OCI-LY7 (cell line): ENCODE measurements around the gene FAM174C.

Experiments used
- CTCF ChIP-seq: fragments of 200-600 bp; sonication (generic); conservative IDR thresholded peaks from 2 replicates; pipeline ENCODE4 v1.5.1; 2014; ENCODE audit warnings: mild to moderate bottlenecking, antibody characterized with exemption, low read length, moderate library complexity, mixed read lengths
- EZH2phosphoT487 ChIP-seq: fragments of 200-600 bp; sonication (generic); IDR thresholded peaks from 2 replicates; pipeline ENCODE4 v1.6.1; 2018; ENCODE audit warnings: low read depth, borderline replicate concordance, mild to moderate bottlenecking, mixed run types, antibody characterized with exemption, low read length, moderate library complexity, mixed read lengths

DNA sequence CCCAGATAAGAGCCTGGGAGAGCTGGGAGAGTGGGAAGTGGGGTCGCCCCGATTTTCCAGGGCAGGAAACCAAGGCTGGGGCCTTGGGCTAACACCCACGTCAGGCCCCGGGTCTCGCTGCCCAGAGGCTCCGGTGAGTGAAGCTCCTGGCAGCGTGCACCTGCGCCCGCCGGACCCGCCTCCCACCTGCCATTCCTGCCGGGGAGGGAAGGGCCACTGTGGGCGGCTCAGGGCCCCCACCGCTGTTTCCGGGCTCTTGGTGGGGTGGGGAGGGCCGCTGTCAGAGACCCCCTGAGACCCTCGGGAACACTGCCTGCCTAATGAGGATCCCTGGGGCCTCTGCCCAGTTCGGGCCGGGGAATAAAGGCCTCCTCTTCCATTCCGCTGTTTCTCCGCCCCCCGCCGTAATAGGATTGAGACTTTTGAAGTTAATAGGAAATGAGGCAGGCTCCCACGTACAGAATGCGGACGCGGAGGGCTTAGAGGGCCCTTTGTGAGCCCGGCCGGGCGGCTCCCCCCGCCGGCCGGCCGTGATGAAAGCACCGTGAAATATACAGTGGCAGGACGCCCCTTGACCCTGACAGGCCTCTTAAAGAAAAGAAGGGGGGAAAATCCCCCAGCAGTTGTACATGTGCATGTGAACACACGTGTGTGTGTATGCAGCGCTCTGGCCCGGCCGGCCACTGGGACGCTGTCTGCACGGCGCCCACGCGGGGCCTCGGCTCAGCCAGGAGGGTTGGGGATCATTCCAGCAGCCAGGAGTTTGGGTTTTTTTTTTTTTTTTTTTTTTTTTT, 43.5 kb downstream of the FAM174C start:
- TF ChIP-seq CTCF, result no peak
- TF ChIP-seq EZH2phosphoT487, result no peak
